Epithelial cell of proximal tubule (primary cell): Measurements from ENCODE around the gene SLC9A9. TPM values are rescaled to one million over a fixed set of nuclear protein-coding genes. Genes with fewer than 3 reads are reported as not detected.

Experiments
- DNase-seq: peaks from one replicate; pipeline ENCODE4 v3.0.0-alpha.2; 2011; ENCODE audit warnings: low read depth
- H3K4me3 ChIP-seq: 2 replicates; pipeline ENCODE4 v1.5.1; 2011; ENCODE audit warnings: low read depth, mild to moderate bottlenecking, low read length
- total RNA-seq: library from RNA; depleted of rRNA; stranded (reverse); fragments of >200 nt; gene quantifications from 2 replicates; pipeline ENCODE4 v1.2.3, GENCODE V29; 2015
- TF ChIP-seq, protein P1 (sequence below): conservative IDR thresholded peaks from 2 replicates; pipeline ENCODE4 v1.5.1; 2012; ENCODE audit warnings: low read depth, mild to moderate bottlenecking, low read length

Gene SLC9A9
- total RNA-seq, 1 donor from 2014 or later, result 0.17 TPM

GRCh38 chr3:143418391-143418790, 429.9 kb downstream of the SLC9A9 start:
- TF ChIP-seq, protein P1, sequence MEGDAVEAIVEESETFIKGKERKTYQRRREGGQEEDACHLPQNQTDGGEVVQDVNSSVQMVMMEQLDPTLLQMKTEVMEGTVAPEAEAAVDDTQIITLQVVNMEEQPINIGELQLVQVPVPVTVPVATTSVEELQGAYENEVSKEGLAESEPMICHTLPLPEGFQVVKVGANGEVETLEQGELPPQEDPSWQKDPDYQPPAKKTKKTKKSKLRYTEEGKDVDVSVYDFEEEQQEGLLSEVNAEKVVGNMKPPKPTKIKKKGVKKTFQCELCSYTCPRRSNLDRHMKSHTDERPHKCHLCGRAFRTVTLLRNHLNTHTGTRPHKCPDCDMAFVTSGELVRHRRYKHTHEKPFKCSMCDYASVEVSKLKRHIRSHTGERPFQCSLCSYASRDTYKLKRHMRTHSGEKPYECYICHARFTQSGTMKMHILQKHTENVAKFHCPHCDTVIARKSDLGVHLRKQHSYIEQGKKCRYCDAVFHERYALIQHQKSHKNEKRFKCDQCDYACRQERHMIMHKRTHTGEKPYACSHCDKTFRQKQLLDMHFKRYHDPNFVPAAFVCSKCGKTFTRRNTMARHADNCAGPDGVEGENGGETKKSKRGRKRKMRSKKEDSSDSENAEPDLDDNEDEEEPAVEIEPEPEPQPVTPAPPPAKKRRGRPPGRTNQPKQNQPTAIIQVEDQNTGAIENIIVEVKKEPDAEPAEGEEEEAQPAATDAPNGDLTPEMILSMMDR, result no peak
- no peak overlapping the region for H3K4me3 ChIP-seq
- no peak for DNase-seq

GRCh38 chr3:143416229-143416628, 432.0 kb downstream of the SLC9A9 start:
- TF ChIP-seq, protein P1, result no peak
- DNase-seq, result no peak
- no peak overlapping the region for H3K4me3 ChIP-seq

DNA sequence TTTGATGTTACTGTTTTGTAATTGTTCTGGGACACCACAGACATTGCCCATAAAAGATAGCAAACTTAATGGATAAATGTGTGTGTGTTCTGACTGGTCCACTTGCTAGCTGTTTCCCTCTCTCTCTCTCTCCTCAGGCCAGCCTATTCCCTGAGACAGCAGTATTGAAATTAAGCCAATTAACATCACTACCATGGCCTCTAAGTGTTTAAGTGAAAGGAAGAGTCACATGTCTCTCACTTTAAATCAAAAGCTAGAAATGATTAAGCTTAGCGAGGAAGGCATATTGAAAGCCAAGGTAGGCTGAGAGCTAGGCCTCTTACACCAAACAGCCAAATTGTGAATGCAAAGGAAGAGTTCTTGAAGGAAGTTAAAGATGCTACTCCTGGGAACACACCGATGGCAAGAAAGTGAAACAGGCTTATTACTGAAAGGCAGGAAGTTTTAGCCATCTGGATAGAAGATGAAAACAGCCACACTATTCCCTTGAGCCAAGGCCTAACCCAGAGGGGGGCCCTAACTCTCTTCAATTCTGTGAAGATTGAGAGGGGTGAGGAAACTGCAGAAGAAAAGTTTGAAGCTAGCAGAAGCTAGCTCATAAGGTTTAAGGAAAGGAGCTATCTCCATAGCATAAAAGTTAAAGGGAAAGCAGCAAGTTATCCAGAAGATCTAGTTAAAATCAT, 433.6 kb downstream of the SLC9A9 start:
- TF ChIP-seq, protein P1, result no peak
- H3K4me3 ChIP-seq, result no peak overlapping the region
- no peak for DNase-seq

DNA sequence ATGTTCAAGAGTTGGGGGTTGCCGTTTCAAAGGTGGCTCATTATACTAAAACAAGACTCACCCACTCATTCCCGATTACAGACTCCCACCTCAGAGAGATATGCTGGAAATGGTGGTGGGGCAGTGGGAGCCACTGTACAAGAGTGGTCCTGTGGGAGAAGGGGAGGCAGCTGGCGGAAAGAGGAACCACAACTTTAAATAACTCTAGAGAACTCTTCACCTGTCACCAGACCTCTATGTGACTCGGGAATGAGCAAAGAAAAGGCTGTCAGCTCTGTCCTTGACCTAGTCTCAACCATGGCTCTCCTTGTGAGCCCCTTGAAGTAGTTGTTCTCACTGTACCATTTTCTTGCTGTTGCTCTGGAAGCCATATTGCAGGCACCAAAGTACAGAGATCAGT, 434.9 kb downstream of the SLC9A9 start:
- H3K4me3 ChIP-seq, result no peak overlapping the region
- TF ChIP-seq, protein P1, result no peak
- no peak for DNase-seq

- H3K4me3 ChIP-seq, result no peak overlapping the region
- DNase-seq, result no peak
- TF ChIP-seq, protein P1, result no peak
These were observed 436.2 kb downstream of the SLC9A9 start for GRCh38 chr3:143412084-143412483.

GRCh38 chr3:143410259-143410658, 438.0 kb downstream of the SLC9A9 start:
- H3K4me3 ChIP-seq, result no peak overlapping the region
- DNase-seq, result no peak
- TF ChIP-seq, protein P1, result no peak

DNA sequence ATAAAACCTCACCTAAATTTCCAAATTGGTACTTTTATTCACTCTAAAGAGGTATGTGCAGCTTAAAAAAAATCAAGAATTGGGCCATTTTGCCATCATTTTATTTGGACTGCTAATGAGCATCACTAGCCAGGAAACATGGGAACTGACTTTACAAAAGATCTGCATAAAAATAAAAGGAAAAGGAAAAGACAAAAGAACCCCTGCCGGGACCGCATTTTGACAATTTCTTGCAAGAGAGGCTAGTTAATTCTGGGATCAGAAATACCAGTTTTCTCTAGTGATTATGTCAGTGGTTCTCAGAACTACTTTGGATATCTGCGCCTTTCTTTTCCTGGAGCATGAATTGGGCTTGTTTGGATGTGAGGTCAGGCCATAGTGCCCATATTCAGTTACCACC, 439.5 kb downstream of the SLC9A9 start:
- no peak for DNase-seq
- TF ChIP-seq, protein P1, result no peak
- no peak overlapping the region for H3K4me3 ChIP-seq
